ENCODE measurements around the gene EPHA10.
"Not testable (repeated sequence)": the region's sequence is repeated elsewhere in the genome, so short reads cannot be mapped to it uniquely, and the experiment has no call there.

EPHA10 gene

GRCh38 chr1:37708471-37708870 is 56.4 kb downstream of the EPHA10 start:
- DNase-seq, result no peak

GRCh38 chr1:37705399-37705798 is 59.5 kb downstream of the EPHA10 start:
- no peak for DNase-seq

- no peak for DNase-seq
These were observed 60.0 kb downstream of the EPHA10 start for GRCh38 chr1:37704966-37705365.

GRCh38 chr1:37703061-37703460 is 61.9 kb downstream of the EPHA10 start:
- no peak for DNase-seq

- DNase-seq, result no peak
These were observed 63.9 kb downstream of the EPHA10 start for GRCh38 chr1:37701051-37701450.

GRCh38 chr1:37699147-37699546 is 65.8 kb downstream of the EPHA10 start:
- DNase-seq, result no peak

- no peak for DNase-seq
These were observed 67.2 kb downstream of the EPHA10 start for GRCh38 chr1:37697737-37698136.

GRCh38 chr1:37697090-37697489 is 67.8 kb downstream of the EPHA10 start:
- DNase-seq, result no peak

GRCh38 chr1:37692834-37693175 is 72.1 kb downstream of the EPHA10 start:
- DNase-seq, result peak; percentile 8

GRCh38 chr1:37692078-37692833 is 72.7 kb downstream of the EPHA10 start, which contains the start of gene CDCA8:
CDCA8 (plus strand) TSS chr1:37692516; CDS start chr1:37692691, 175 bp downstream.
- peak; percentile 98 for DNase-seq

GRCh38 chr1:37691497-37692077 is 73.3 kb downstream of the EPHA10 start:
- peak; percentile 12 for DNase-seq

GRCh38 chr1:37688926-37689325 is 76.0 kb downstream of the EPHA10 start:
- DNase-seq, result no peak

- not testable (repeated sequence) for DNase-seq
These were observed 77.2 kb downstream of the EPHA10 start for GRCh38 chr1:37687764-37688163.

GRCh38 chr1:37685722-37686121 is 79.2 kb downstream of the EPHA10 start:
- no peak for DNase-seq

- not testable (repeated sequence) for DNase-seq
These were observed 80.7 kb downstream of the EPHA10 start for GRCh38 chr1:37684182-37684581.

- DNase-seq, result peak; percentile 79
These were observed 82.5 kb downstream of the EPHA10 start for GRCh38 chr1:37682334-37682987.

GRCh38 chr1:37680933-37681332 is 84.0 kb downstream of the EPHA10 start:
- DNase-seq, result no peak

GRCh38 chr1:37677808-37678207 is 87.1 kb downstream of the EPHA10 start:
- DNase-seq, result no peak

GRCh38 chr1:37677143-37677439 is 87.8 kb downstream of the EPHA10 start:
- no peak for DNase-seq

GRCh38 chr1:37676281-37677142 is 88.4 kb downstream of the EPHA10 start:
- DNase-seq, result no peak

- peak; percentile 65 for DNase-seq
These were observed 91.0 kb downstream of the EPHA10 start for GRCh38 chr1:37673920-37674319.

- DNase-seq, result no peak
These were observed 92.6 kb downstream of the EPHA10 start for GRCh38 chr1:37672136-37672870.

- DNase-seq, result no peak
These were observed 93.7 kb downstream of the EPHA10 start for GRCh38 chr1:37671261-37671660.
